ENCODE results near the gene S100A16. TPM values are rescaled to one million over a fixed set of nuclear protein-coding genes. Genes with fewer than 3 reads are reported as not detected.

S100A16 gene
- total and polyA plus RNA-seq, 8 donors: 8.9 to 361 (median 120) TPM

GRCh38 chr1:153608089-153608682 lies 4.8 kb downstream of the S100A16 start:
- Histone ChIP-seq H3K4me1 (peaks cover 41 to 50% (median 45%) of the 10 kb centered on the region in 4 donors), H3K36me3 (peaks cover 17 to 31% (median 30%) of the 10 kb centered on the region in 4 donors), H3K27ac (peak overlapping the region; percentile 68 to 90 (median 88)), H3K9me3 (no peaks in the 10 kb centered on the region), H3K27me3 (no peaks in the 10 kb centered on the region), H3K4me3 (peak overlapping the region; percentile 27 to 67 (median 34))
- DNase-seq: peak in 1 of 2 donors; percentile 63
- TF ChIP-seq CTCF (IDR thresholded peaks at IDR 0.05) (no peak), POLR2A (IDR thresholded peaks at IDR 0.05) (no peak), EP300 (IDR thresholded peaks at IDR 0.05) (no peak), POLR2AphosphoS5 (IDR thresholded peaks at IDR 0.05) (no peak)
- intact Hi-C loops (cut with DNase I; ENCODE audit: low total_unique reads): loop anchor here (5.0 kb wide), 1 partner anchor 36 kb away; no protein-coding TSS in a partner anchor
- 65 to 79% (median 68%) methylated on average over 7 of the region's 7 CpGs for WGBS, 5 donors

- Histone ChIP-seq H3K36me3 (peaks cover 17 to 31% (median 30%) of the 10 kb centered on the region in 4 donors), H3K27ac (peak overlapping the region in 4 of 5 donors; percentile 87 to 90 (median 88)), H3K4me1 (peaks cover 38 to 47% (median 41%) of the 10 kb centered on the region in 4 donors), H3K4me3 (peak overlapping the region in 2 of 4 donors; percentile 34 to 67), H3K9me3 (no peaks in the 10 kb centered on the region), H3K27me3 (no peaks in the 10 kb centered on the region)
- no peak for DNase-seq
- TF ChIP-seq POLR2AphosphoS5 (IDR thresholded peaks at IDR 0.05): no peak
- no peak for TF ChIP-seq POLR2A (IDR thresholded peaks at IDR 0.05)
- no peak for TF ChIP-seq CTCF (IDR thresholded peaks at IDR 0.05)
- TF ChIP-seq EP300 (IDR thresholded peaks at IDR 0.05): no peak
- WGBS, 5 donors: 92 to 94% (median 94%) methylated on average over 8 of the region's 8 CpGs
- intact Hi-C loops (cut with DNase I; ENCODE audit: low total_unique reads): loop anchor here (5.0 kb wide), 1 partner anchor 35 kb away; no protein-coding TSS in a partner anchor
Observed at GRCh38 chr1:153607381-153607780, 5.6 kb downstream of the S100A16 start.

- H3K9me3 ChIP-seq: no peaks in the 10 kb centered on the region
- 90 to 97% (median 94%) methylated on average over 10 to 11 of the region's 11 CpGs for WGBS, 5 donors
- peaks cover 32 to 41% (median 35%) of the 10 kb centered on the region in 4 donors for H3K4me1 ChIP-seq
- intact Hi-C loops (cut with DNase I; ENCODE audit: low total_unique reads): loop anchor here (5.0 kb wide), 1 partner anchor 34 kb away; no protein-coding TSS in a partner anchor
- TF ChIP-seq EP300 (IDR thresholded peaks at IDR 0.05): no peak
- TF ChIP-seq POLR2A (IDR thresholded peaks at IDR 0.05): no peak
- TF ChIP-seq POLR2AphosphoS5 (IDR thresholded peaks at IDR 0.05): no peak
- TF ChIP-seq CTCF (IDR thresholded peaks at IDR 0.05): no peak
- DNase-seq: no peak
- no peak overlapping the region for H3K27ac ChIP-seq
- peaks cover 17 to 31% (median 30%) of the 10 kb centered on the region in 4 donors for H3K36me3 ChIP-seq
- H3K27me3 ChIP-seq: no peaks in the 10 kb centered on the region
- no peak overlapping the region for H3K4me3 ChIP-seq
Observed at GRCh38 chr1:153606194-153606593, 6.7 kb downstream of the S100A16 start.

- intact Hi-C loops (cut with DNase I; ENCODE audit: low total_unique reads): no loop called here
Observed at GRCh38 chr1:153602749-153603148, 10.2 kb downstream of the S100A16 start.

More at GRCh38 chr1:153602749-153603148, 10.2 kb downstream of the S100A16 start:
- H3K4me3 ChIP-seq: no peak overlapping the region
- no peak overlapping the region for H3K27ac ChIP-seq
- no peaks in the 10 kb centered on the region for H3K27me3 ChIP-seq
- WGBS, 5 donors: 85 to 92% (median 90%) methylated on average over 6 of the region's 6 CpGs
- TF ChIP-seq EP300 (IDR thresholded peaks at IDR 0.05) (no peak), POLR2A (IDR thresholded peaks at IDR 0.05) (no peak), POLR2AphosphoS5 (IDR thresholded peaks at IDR 0.05) (no peak), CTCF (IDR thresholded peaks at IDR 0.05) (no peak)
- peaks cover 0 to 6% (median under 1%) of the 10 kb centered on the region in 4 donors for H3K4me1 ChIP-seq
- no peak for DNase-seq
- H3K36me3 ChIP-seq: peaks cover 16 to 28% (median 27%) of the 10 kb centered on the region in 4 donors
- H3K9me3 ChIP-seq: no peaks in the 10 kb centered on the region

Data from stomach (tissue), 9 donors.